GM18508 (cell line): ENCODE measurements around the gene AUTS2.

Source experiments
- ATAC-seq: cut with Tn5 transposase; IDR thresholded peaks from one replicate; pipeline ENCODE4 v1.9.1; 2021; ENCODE audit warnings: moderate number of reproducible peaks; ENCODE audit not compliant: insufficient read depth, unreplicated experiment

AUTS2 gene

DNA sequence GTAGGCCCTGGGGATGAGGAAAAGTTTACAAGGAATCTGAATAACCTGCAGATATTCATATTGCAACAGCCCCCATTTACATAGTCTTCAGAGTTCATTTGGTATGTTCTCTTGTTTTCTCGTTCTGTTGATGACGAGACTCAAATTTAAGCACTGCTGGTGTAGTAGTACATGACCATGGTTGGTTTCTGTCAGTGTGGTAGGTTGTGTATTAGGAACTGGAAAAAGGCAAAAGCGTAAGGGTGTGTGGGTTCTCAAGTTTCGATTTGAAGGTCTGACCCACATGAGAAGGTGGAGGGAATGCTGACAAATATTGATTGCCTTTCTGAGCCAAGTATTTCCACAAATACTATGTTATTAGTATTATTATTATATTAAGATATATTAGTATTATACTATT, 151.7 kb downstream of the AUTS2 start:
- ATAC-seq: no peak

GRCh38 chr7:69751026-69751425, 152.8 kb downstream of the AUTS2 start:
- no peak for ATAC-seq

- ATAC-seq: no peak
These were observed 155.7 kb downstream of the AUTS2 start for GRCh38 chr7:69753981-69754380.

GRCh38 chr7:69754476-69754875, 156.2 kb downstream of the AUTS2 start:
- ATAC-seq: no peak

- ATAC-seq: no peak
These were observed 158.0 kb downstream of the AUTS2 start for GRCh38 chr7:69756235-69756634.

- ATAC-seq: no peak
These were observed 159.3 kb downstream of the AUTS2 start for GRCh38 chr7:69757528-69757927.

DNA sequence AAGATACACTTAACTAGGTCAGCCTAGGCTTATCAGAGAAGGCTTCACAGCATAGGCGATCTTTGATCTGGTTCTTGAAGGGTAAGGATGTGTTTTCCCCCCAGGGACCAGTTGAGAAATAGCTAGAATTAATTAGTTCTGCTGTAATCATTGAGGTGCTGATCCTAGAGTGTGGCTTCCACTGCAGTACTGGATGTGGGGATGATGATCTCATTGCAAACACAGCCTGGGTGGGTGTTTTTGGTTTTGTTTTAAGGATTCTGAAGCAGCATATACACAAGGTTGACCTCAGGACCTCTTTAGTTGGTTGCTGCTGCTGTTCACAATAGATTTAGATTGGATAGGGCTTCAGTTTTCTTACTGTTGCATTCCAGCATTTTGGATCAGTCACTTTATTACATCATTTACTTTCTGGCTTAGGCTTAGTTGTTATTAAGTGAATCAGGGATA, 159.7 kb downstream of the AUTS2 start:
- ATAC-seq: no peak

GRCh38 chr7:69759373-69759772, 161.1 kb downstream of the AUTS2 start:
- no peak for ATAC-seq

DNA sequence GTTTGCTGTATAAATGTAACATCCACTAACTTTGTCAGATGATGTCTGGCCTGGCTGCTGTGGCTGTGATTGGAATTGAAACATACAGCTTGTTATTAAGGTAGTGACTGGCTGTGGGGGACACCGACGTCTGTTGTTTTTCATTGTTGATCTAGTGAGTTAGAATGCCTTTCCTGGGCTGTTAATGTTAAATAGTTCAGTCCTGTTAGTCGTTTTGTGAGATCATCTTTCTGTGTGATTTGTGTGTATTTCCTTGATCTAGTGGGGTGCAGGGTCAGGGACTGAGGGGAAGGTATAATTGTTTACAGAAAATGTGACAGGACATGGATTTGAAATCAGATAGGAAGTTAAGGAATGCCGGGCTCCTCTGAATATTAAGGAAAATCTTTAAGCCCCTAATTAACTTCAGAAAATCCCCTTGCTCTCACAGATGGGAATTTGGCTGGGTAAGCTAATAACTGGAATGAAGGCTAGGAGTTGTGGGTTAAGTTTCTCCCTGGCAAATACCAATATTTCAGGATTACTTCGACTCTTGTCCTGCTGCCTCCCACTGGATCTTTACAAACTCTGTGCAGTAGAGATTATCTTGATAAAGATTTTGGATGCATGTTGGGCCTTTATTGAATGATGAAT, 163.1 kb downstream of the AUTS2 start:
- ATAC-seq: no peak

DNA sequence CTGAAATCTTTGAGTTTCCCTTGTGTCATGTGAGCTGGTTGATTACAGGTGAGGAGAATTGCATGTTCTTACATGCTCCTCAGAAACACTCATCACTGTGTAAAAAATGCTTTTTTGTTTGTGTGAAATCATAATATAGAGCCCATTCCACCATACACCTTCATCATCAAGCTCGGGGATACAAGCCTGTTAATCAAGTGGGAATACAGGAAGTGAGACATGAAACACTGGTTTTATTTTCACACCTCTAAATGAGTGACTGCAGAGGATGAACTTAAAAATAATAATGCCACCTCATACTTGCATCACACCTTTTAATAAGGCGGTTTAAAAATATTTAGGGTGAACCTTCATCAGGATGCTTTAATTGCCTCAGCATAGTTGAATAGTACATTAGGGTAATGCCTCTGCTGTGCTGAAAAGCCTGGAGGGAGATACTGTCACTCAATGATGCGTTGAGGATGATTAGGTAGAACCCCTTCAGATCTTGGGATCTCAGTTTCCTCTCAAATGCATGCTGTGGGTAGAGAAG, 164.6 kb downstream of the AUTS2 start:
- peak; percentile 68 for ATAC-seq

GRCh38 chr7:69763513-69763912, 165.2 kb downstream of the AUTS2 start:
- ATAC-seq: no peak

DNA sequence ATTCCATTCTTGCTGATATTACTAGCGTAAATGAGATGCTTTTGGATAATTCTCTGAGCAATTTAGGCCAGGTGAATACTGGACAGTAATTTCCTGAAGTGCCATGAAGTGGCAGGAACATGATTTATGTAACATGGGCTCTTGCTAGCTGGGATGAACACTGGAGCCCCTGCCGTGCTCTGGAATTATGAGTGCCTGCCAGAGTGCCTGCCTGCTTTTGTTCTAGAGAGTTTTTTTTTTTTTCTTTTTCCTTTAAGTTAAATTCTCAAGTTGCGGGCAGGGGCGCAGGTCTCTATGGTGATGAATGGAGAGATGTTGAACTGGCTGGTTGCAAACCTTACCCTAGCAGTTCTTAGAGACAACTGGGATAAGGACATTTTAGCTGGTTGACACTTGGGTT, 165.9 kb downstream of the AUTS2 start:
- ATAC-seq: no peak

- ATAC-seq: no peak
These were observed 166.4 kb downstream of the AUTS2 start for GRCh38 chr7:69764681-69765080.

DNA sequence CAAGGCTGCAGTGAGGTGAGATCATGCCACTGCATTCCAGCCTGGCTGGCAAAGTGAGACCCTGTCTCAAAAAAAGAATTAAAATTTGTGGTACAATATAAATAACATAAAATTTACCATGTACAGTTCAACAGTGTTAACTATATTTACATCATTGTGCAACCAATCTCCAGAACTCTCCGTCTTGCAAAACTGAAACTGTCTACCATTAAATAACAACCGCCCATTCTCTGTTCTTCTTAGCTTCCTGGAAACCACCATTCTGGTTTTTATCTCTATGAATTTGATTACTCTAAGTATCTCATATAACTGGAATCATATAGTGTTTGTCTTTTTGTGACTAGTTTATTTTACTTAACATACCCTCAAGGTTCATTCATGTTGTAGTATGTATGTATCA, 167.6 kb downstream of the AUTS2 start:
- no peak for ATAC-seq

GRCh38 chr7:69768986-69769595, 170.8 kb downstream of the AUTS2 start:
- no peak for ATAC-seq

GRCh38 chr7:69769826-69770225, 171.6 kb downstream of the AUTS2 start:
- no peak for ATAC-seq

- ATAC-seq: no peak
These were observed 172.3 kb downstream of the AUTS2 start for GRCh38 chr7:69770613-69771012.

- ATAC-seq: no peak
These were observed 174.6 kb downstream of the AUTS2 start for GRCh38 chr7:69772718-69773436.

DNA sequence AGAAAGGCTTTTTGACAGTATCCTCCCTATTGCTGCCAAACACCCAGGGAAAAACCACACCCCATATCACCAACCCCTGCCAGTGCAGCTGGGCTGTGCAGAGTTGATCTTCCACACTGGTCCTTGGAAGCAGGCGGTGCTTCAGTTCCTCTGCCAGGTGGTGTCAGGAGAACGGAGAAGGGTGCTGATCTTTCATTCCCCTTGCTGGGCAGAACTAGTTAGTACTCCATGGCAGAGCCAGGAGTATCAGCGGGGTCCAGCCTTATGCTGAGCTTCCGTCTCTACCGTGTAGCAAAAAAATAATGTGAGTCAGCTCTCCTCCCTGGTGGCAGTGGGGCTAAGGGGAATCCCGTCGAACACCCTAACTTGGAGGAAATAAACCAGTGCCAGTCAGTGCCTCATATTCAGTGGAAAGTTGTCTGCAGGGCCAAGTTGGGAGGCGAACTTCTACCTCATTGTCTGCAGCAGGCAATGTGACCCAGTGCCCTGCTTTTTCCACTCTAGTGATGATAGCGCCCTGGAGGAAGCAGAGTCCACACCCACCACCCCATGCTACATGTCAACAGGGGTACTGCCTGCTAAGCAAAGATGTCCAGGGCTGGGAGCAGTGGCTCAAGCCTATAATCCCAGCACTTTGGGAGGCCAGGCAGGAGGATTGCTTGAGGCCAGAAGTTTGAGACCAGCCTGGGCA, 175.4 kb downstream of the AUTS2 start:
- ATAC-seq: no peak

DNA sequence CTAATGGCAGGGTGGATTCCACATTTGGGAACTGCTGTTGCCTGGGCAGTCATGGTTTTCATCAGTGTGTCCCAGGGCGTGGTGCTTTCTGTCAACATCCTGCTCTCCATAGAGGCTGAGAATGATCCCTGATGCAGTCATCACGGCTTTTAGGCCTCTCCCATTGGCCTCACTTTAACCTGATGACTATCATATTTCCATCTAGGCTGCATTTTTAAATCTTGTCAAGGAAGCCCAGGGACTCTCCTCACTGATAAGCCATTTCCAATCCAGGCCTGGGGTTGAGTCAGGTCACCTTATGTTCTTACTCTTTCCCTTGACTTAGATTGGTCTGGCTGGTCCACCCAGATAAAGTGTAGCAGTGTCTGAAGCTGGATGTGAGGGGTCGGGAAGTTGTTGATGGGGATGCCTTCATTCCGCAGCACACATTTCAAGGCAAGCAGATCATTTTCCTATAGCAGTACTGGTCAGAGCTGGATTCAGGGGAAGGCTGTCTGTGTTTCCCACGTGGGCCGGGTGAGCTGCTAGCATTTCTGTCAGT, 177.0 kb downstream of the AUTS2 start:
- ATAC-seq: no peak

DNA sequence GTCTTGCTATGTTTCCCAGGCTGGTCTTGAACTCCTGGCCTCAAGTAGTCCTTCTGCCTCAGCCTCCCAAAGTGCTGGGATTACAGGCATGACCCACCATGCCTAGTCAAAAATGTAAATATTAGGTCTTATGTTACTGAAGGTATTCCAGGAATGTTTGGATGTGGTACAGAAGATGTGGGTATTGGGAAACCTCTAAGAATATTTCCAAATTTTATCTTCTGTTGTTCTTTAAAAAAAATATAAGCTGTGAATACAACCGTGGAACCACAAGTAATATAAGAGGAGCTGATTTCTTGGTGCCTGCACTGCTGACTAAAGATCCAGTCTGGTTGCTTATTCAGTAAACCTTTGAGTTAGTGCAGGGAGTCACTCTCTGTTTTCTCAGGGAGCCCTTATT, 178.3 kb downstream of the AUTS2 start:
- ATAC-seq: no peak
